Kidney epithelial cell (primary cell): ENCODE data around the gene PSPN. TPM values are rescaled to one million over a fixed set of nuclear protein-coding genes. Genes with fewer than 3 reads are reported as not detected.
A peak's percentile ranks its signal among the peaks of the same experiment; 100 is the strongest.

Experiments
- DNase-seq: peaks from one replicate; pipeline ENCODE4 v3.0.0-alpha.2; 2010; ENCODE audit warnings: low read depth
- H3K27me3 ChIP-seq: 2 replicates; pipeline ENCODE4 v1.6.0; 2011; ENCODE audit warnings: low read length; ENCODE audit not compliant: control insufficient read depth, insufficient read depth
- H3K36me3 ChIP-seq: 2 replicates; pipeline ENCODE4 v1.5.1; 2011; ENCODE audit warnings: low read length; ENCODE audit not compliant: control insufficient read depth, insufficient read depth
- H3K4me3 ChIP-seq: 2 replicates; pipeline ENCODE4 v1.5.1; 2011; ENCODE audit warnings: low read depth, mild to moderate bottlenecking, control low read depth, low read length
- total RNA-seq: library from RNA; depleted of rRNA; stranded (reverse); fragments of >200 nt; gene quantifications from 2 replicates; pipeline ENCODE4 v1.2.3, GENCODE V29; 2015
- TF ChIP-seq, protein P1 (sequence below): IDR thresholded peaks from 2 replicates; pipeline ENCODE4 v1.5.1; 2011; ENCODE audit warnings: mild to moderate bottlenecking, moderate library complexity, low read length, control low read depth, inconsistent platforms; ENCODE audit not compliant: insufficient read depth, poor library complexity, severe bottlenecking

PSPN gene, protein sequence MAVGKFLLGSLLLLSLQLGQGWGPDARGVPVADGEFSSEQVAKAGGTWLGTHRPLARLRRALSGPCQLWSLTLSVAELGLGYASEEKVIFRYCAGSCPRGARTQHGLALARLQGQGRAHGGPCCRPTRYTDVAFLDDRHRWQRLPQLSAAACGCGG
- total RNA-seq: 1.5 TPM in 2 replicates

DNA sequence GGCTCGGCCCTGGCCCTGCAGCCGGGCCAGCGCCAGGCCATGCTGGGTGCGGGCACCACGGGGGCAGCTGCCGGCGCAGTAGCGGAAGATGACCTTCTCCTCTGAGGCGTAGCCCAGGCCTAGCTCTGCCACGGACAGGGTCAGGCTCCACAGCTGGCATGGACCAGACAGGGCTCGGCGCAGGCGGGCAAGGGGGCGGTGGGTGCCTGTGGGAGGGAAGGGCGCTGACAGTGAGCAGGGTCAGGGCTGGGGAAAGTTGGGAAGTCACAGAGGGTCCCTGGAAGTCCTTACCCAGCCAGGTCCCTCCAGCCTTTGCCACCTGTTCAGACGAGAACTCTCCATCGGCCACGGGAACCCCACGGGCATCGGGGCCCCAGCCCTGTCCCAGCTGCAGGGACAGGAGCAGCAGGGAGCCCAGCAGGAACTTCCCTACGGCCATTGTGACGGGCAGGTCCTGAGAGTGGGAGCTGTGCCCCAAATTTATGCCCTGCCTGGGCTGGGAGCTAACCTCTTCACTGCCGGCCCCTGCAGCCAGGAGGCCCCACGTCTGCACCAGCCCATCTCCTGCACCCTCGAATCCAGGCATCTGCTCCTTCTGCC is at the start of gene PSPN:
Gene PSPN, minus strand, starts transcription at position 523 of the 600 bp plus-strand sequence. Its CDS starts 84 bp downstream, at position 439.
- TF ChIP-seq, protein P1, sequence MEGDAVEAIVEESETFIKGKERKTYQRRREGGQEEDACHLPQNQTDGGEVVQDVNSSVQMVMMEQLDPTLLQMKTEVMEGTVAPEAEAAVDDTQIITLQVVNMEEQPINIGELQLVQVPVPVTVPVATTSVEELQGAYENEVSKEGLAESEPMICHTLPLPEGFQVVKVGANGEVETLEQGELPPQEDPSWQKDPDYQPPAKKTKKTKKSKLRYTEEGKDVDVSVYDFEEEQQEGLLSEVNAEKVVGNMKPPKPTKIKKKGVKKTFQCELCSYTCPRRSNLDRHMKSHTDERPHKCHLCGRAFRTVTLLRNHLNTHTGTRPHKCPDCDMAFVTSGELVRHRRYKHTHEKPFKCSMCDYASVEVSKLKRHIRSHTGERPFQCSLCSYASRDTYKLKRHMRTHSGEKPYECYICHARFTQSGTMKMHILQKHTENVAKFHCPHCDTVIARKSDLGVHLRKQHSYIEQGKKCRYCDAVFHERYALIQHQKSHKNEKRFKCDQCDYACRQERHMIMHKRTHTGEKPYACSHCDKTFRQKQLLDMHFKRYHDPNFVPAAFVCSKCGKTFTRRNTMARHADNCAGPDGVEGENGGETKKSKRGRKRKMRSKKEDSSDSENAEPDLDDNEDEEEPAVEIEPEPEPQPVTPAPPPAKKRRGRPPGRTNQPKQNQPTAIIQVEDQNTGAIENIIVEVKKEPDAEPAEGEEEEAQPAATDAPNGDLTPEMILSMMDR: no peak

DNA sequence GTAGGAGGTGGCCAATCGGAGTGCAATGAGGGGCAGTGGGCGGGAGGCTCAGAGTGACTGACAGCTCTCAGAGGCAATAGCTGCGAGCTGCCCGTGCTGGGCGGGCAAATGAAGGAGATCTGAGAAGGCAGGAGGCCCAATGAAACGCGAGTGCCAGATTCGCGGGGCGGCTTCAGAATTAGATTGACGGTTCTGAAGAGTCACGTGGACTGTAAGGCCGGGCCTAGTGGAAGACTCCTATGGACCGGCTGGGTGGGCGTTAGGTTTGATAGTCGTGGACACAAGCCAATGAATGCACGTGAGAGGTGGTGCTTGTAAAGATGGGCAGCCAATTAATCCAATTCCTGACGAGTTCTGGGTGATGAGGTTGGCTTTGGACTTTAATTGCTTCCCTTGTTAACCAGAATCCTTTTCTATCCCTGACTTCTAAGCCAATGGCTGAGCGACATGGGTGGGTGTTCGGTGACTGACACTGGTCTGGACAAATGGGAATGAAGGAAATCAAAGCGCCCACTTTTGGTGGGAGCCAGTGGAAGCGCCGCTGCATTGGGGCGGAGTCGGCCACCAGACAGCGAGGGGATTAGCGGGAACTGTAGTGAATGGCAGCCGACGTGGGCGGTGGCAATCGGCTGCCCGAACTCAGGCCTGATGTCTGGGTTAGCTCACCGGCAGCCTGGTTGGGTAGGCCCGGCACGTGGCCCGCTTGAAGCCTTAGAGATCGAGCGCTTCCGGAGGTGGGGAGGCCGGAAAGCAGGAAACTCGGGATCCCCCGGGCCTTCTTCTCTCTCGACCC is 49.4 kb upstream of the PSPN start:
- Histone ChIP-seq H3K36me3 (no peaks in the 10 kb centered on the region), H3K4me3 (no peak overlapping the region), H3K27me3 (peaks cover 5% of the 10 kb centered on the region)
- TF ChIP-seq, protein P1: no peak
- peak; percentile 99 for DNase-seq

More for the DNA sequence above, at the start of gene PSPN:
- H3K36me3 ChIP-seq: peaks cover 1% of the 10 kb centered on the region
- DNase-seq: no peak
- no peak within 1 kb of the TSS for H3K4me3 ChIP-seq
- no peaks in the 10 kb centered on the region for H3K27me3 ChIP-seq

DNA sequence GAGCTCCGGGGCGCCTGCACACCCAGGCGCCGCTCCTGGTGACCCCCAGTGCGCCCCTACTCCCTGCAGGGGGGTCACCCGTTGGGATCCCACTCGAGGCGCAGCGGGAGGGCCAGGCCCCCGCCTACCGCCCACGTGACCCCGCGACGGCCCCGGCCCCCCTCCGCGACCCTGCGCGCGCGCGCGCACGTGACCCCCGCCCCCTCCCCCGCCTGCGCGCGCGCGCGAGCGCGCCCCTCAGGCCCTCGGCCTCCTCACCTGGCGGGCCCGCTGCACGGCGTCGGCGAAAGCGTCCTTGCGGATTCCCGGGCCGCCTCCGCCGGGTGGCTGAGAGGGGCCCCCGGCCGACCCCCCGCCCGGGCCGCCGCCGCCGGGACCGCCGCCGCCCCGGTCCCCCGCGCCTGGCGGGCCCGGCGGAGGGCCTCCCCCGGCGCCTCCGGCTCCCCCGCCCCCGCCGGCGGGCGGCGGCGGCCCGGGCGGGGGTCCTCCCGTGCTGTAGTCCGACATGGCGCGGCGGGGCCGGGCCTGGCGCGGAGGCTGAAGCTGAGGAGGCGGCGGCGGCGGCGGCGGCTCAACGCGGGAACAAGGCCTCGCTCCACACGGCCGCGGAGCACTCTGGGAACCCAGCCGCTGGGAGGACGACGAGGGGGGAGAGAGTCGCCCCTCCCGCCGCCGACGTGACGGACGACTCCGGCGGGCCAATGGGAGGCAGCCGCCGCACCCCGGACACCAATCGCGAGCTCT is 48.6 kb upstream of the PSPN start, which contains the start of gene KHSRP:
Gene KHSRP, minus strand, starts transcription at position 617 of the 744 bp plus-strand sequence. Its CDS starts 110 bp downstream, at position 507.
- DNase-seq: no peak
- TF ChIP-seq, protein P1: no peak
- H3K4me3 ChIP-seq: peak within 1 kb of the TSS; percentile 66
- H3K36me3 ChIP-seq: no peaks in the 10 kb centered on the region
- no peaks in the 10 kb centered on the region for H3K27me3 ChIP-seq

DNA sequence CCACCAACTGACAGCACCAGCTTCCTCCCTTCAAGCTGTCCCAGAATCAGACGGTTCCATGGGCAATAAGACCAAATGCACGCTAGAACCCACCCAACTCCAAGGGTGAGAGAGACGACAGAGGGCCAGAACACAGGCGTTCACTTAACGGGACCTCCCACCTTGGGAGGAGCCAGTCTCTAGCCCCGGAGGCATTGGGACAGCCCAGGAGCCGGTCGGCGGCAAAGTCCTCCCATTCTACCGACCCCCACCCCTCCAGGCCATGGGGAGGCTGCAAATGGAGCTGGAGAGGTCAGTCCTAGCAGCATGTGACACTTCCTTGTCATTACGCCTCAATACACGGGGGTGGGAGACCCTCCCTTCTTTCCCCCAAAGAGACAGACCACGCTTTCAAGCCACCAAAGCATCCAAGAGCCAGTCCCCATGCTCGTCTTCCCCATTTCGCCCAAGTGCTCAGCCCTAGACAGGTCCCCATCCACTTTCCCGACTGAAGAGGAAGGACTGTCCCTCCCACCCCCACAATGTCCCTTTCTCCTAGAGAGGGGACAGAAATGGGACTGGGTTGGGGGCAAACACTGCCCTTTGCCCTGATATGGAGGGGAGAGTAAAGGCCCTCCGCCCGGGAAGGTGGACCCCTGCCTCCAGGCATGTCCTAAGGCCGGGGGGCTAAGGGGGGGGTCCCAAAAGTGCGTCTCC is 47.9 kb upstream of the PSPN start:
- no peaks in the 10 kb centered on the region for H3K36me3 ChIP-seq
- TF ChIP-seq, protein P1: no peak
- H3K27me3 ChIP-seq: no peaks in the 10 kb centered on the region
- H3K4me3 ChIP-seq: peak overlapping the region; percentile 66
- no peak for DNase-seq
